ENCODE measurements around the gene LMO2.

The LMO2 gene

GRCh38 chr11:33897761-33898375, 6.0 kb upstream of the LMO2 start:
- no peak for TF ChIP-seq CTCF (conservative IDR thresholded peaks at IDR 0.05; ENCODE audit: control insufficient read depth, insufficient read depth, low read depth, low read length)
- H3K4me3 ChIP-seq (ENCODE audit: control insufficient read depth, low read depth, low read length), result no peak overlapping the region
- no peak for DNase-seq (ENCODE audit: low read depth)

GRCh38 chr11:33896911-33897310, 5.0 kb upstream of the LMO2 start:
- no peak for DNase-seq (ENCODE audit: low read depth)
- no peak overlapping the region for H3K4me3 ChIP-seq (ENCODE audit: control insufficient read depth, low read depth, low read length)
- TF ChIP-seq CTCF (conservative IDR thresholded peaks at IDR 0.05; ENCODE audit: control insufficient read depth, insufficient read depth, low read depth, low read length), result no peak

- H3K4me3 ChIP-seq (ENCODE audit: control insufficient read depth, low read depth, low read length), result no peak overlapping the region
- no peak for TF ChIP-seq CTCF (conservative IDR thresholded peaks at IDR 0.05; ENCODE audit: control insufficient read depth, insufficient read depth, low read depth, low read length)
- DNase-seq (ENCODE audit: low read depth), result no peak
Measured at GRCh38 chr11:33895752-33896137, 3.9 kb upstream of the LMO2 start.

DNA sequence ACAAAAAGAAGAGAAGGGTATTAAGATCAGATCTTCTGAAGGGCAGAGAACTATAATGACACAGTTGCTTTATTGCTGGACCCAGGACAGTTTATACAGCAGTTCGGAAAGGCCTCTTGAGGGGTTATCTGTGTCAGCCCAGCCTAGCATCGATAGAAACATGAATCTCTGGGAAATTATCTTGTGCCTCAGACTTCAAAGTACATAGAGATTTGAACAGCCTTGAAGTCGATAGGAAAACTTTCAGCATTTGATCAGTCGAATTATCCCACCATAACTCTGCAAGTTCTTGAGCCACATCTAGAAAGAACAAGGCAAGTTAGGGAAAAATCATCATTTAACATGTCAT, 2.5 kb upstream of the LMO2 start:
- DNase-seq (ENCODE audit: low read depth), result no peak
- no peak for TF ChIP-seq CTCF (conservative IDR thresholded peaks at IDR 0.05; ENCODE audit: control insufficient read depth, insufficient read depth, low read depth, low read length)
- H3K4me3 ChIP-seq (ENCODE audit: control insufficient read depth, low read depth, low read length), result no peak overlapping the region

DNA sequence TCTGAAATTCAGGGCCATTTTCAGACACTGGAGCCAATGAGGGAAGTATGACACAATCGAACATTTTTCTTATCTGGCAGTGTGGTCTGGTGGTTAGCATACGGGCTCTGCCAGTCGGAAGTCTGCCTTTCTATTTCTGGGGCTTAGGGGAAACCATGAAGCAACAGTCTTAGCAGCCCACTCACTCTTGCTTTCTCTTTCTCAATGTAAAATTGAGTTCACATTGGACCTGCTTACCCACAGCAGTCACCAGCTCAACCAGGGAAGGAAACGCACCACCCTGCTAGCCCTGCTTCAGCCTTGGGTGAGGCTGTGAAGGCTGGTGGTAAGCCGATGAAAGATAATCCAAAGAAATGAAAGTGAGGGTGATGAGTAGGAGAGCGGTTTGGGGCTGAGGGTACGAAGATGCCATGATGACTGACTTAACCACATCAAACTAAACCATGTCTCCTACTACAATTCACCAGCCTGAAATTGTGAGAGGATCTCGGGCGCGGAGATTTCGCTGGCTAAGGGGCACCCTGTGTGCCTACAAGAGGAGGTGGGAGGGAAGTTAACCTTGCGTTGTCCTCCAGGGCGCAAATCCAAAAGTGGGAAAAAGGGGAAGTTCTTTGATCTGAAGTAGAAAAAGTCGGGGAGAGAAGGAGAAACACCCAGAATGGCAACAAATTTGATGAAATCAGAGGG, 2.0 kb upstream of the LMO2 start:
- no peak for TF ChIP-seq CTCF (conservative IDR thresholded peaks at IDR 0.05; ENCODE audit: control insufficient read depth, insufficient read depth, low read depth, low read length)
- no peak overlapping the region for H3K4me3 ChIP-seq (ENCODE audit: control insufficient read depth, low read depth, low read length)
- DNase-seq (ENCODE audit: low read depth), result no peak

DNA sequence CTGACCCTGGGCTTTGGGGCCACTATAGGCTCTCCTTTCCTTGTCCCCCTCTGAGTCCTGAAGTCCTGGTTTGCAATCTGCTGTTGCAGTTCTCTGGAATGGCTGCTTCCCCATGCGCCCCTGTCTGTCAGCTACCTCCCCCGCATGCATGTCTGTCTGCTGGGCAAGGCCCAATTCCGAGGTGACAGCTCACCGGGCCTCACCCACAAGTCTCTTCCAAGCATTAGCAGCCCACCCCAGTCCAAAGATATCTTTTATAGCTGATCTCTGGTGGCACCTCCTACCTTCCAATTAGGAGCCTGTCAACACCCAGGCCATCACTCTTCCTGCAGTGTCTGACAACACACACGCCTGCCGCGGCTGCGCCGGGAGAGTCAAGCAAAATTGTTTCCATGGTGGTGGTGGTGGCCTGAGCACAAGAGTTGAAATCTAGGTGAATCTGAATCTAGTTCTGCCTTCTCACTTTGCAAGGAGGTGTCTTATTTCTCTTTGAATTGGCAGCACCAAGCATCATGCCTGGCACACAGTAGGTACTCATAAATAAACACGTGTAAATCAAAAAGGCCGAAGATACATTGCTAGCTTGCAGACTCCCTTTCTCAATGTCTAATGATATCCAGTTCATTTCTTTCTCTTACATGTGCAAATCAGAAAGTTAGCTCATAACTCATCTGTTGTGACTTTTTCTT, 1.2 kb upstream of the LMO2 start:
- DNase-seq (ENCODE audit: low read depth), result no peak
- H3K4me3 ChIP-seq (ENCODE audit: control insufficient read depth, low read depth, low read length), result no peak overlapping the region
- no peak for TF ChIP-seq CTCF (conservative IDR thresholded peaks at IDR 0.05; ENCODE audit: control insufficient read depth, insufficient read depth, low read depth, low read length)

Data from fibroblast of mammary gland (primary cell).